Astrocyte of the spinal cord (primary cell): Measurements from ENCODE around the gene SNAP25.

Experiments used
- DNase-seq: peaks from one replicate; pipeline ENCODE4 v3.0.0; 2011; ENCODE audit warnings: low read depth, low spot score
- H3K4me3 ChIP-seq: 2 replicates; pipeline ENCODE4 v1.5.1; 2011; ENCODE audit warnings: low read depth, mild to moderate bottlenecking, low read length, moderate library complexity
- CTCF ChIP-seq: IDR thresholded peaks from 2 replicates; pipeline ENCODE4 v1.5.1; 2012; ENCODE audit warnings: low read depth, mild to moderate bottlenecking, low read length, inconsistent platforms
- in situ Hi-C: cut with HindIII; loops from 2 replicates; pipeline ENCODE4 v1.10.0; 2017; ENCODE audit warnings: low sequenced_read_pairs

The SNAP25 gene

GRCh38 chr20:10259166-10259565 is 40.5 kb downstream of the SNAP25 start:
- no peak for DNase-seq
- no peak for TF ChIP-seq CTCF
- H3K4me3 ChIP-seq = no peak overlapping the region
- in situ Hi-C loops = no loop called here

GRCh38 chr20:10260316-10260715 is 41.7 kb downstream of the SNAP25 start:
- no peak for TF ChIP-seq CTCF

GRCh38 chr20:10261702-10262101 is 43.1 kb downstream of the SNAP25 start:
- DNase-seq = no peak
- TF ChIP-seq CTCF = no peak
- no peak overlapping the region for H3K4me3 ChIP-seq
- in situ Hi-C loops = no loop called here

More at GRCh38 chr20:10260316-10260715, 41.7 kb downstream of the SNAP25 start:
- no peak for DNase-seq
- H3K4me3 ChIP-seq = no peak overlapping the region
- in situ Hi-C loops = no loop called here

- no peak overlapping the region for H3K4me3 ChIP-seq
- TF ChIP-seq CTCF = no peak
- DNase-seq = peak; percentile 40
- in situ Hi-C loops = no loop called here
Measured at GRCh38 chr20:10263385-10264165, 44.9 kb downstream of the SNAP25 start.

- in situ Hi-C loops = no loop called here
- DNase-seq = no peak
- no peak for TF ChIP-seq CTCF
- no peak overlapping the region for H3K4me3 ChIP-seq
Measured at GRCh38 chr20:10264166-10264558, 45.5 kb downstream of the SNAP25 start.

- no peak for DNase-seq
- H3K4me3 ChIP-seq = no peak overlapping the region
- in situ Hi-C loops = no loop called here
- TF ChIP-seq CTCF = no peak
Measured at GRCh38 chr20:10268636-10269035, 50.0 kb downstream of the SNAP25 start.
